Measurements from ENCODE around the gene LRTM2.

The LRTM2 gene

GRCh38 chr12:1885599-1886245, 65.4 kb downstream of the LRTM2 start:
- Histone ChIP-seq H3K36me3 (ENCODE audit: control insufficient read depth in 2 of 2, insufficient read depth in 1 of 2, low read length in 2 of 2) (no peaks in the 10 kb centered on the region), H3K4me1 (ENCODE audit: control insufficient read depth, insufficient read depth, low read length) (no peaks in the 10 kb centered on the region), H3K9me3 (ENCODE audit: control insufficient read depth, insufficient read depth, low read depth, low read length) (no peaks in the 10 kb centered on the region), H3K4me3 (ENCODE audit: low read depth, low read length) (no peak overlapping the region), H3K27ac (ENCODE audit: extremely low read depth, low read depth, low read length) (no peak overlapping the region)
- CTCF ChIA-PET, result interaction anchor here (0.6 kb wide), 1 partner anchor 1157 kb away, joined by 3 read pairs; no protein-coding TSS in a partner anchor
- no peak for TF ChIP-seq ZNF404 (tag by site-specific recombination; IDR thresholded peaks at IDR 0.05)
- no peak for TF ChIP-seq ZSCAN30 (tag by site-specific recombination; IDR thresholded peaks at IDR 0.05)
- no peak for TF ChIP-seq ZNF843 (tag by site-specific recombination; IDR thresholded peaks at IDR 0.05)
- TF ChIP-seq ZNF626 (tag by site-specific recombination; IDR thresholded peaks at IDR 0.05), result no peak
- TF ChIP-seq, protein P1, sequence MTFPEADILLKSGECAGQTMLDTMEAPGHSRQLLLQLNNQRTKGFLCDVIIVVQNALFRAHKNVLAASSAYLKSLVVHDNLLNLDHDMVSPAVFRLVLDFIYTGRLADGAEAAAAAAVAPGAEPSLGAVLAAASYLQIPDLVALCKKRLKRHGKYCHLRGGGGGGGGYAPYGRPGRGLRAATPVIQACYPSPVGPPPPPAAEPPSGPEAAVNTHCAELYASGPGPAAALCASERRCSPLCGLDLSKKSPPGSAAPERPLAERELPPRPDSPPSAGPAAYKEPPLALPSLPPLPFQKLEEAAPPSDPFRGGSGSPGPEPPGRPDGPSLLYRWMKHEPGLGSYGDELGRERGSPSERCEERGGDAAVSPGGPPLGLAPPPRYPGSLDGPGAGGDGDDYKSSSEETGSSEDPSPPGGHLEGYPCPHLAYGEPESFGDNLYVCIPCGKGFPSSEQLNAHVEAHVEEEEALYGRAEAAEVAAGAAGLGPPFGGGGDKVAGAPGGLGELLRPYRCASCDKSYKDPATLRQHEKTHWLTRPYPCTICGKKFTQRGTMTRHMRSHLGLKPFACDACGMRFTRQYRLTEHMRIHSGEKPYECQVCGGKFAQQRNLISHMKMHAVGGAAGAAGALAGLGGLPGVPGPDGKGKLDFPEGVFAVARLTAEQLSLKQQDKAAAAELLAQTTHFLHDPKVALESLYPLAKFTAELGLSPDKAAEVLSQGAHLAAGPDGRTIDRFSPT (tag by site-specific recombination; IDR thresholded peaks at IDR 0.05), result no peak
- TF ChIP-seq ZNF529 (tag by site-specific recombination; IDR thresholded peaks at IDR 0.05; ENCODE audit: insufficient replicate concordance), result no peak
- no peak for TF ChIP-seq KLF16 (tag by site-specific recombination; IDR thresholded peaks at IDR 0.05)
- no peak for TF ChIP-seq ZNF548 (tag by site-specific recombination; IDR thresholded peaks at IDR 0.05)
- TF ChIP-seq ZNF692 (tag by site-specific recombination; IDR thresholded peaks at IDR 0.05), result no peak
- TF ChIP-seq ZNF138 (tag by site-specific recombination; IDR thresholded peaks at IDR 0.05; ENCODE audit: borderline replicate concordance), result no peak
- POLR2A ChIA-PET, result no interaction called here
